Limb (tissue), 2 donors: ENCODE data around the gene AKAP13.

Experiments
- DNase-seq, 2 donors: peaks; one replicate each; pipeline ENCODE4 v3.0.0-alpha.2; 2016; ENCODE audit errors: extremely low spot score in 2 of 2

The AKAP13 gene

GRCh38 chr15:85382942-85383341 lies 2.5 kb downstream of the AKAP13 start:
- DNase-seq = no peak

GRCh38 chr15:85383470-85384148 lies 3.2 kb downstream of the AKAP13 start:
- DNase-seq = no peak

- DNase-seq = no peak
These were observed 5.9 kb downstream of the AKAP13 start for GRCh38 chr15:85386261-85386660.

DNA sequence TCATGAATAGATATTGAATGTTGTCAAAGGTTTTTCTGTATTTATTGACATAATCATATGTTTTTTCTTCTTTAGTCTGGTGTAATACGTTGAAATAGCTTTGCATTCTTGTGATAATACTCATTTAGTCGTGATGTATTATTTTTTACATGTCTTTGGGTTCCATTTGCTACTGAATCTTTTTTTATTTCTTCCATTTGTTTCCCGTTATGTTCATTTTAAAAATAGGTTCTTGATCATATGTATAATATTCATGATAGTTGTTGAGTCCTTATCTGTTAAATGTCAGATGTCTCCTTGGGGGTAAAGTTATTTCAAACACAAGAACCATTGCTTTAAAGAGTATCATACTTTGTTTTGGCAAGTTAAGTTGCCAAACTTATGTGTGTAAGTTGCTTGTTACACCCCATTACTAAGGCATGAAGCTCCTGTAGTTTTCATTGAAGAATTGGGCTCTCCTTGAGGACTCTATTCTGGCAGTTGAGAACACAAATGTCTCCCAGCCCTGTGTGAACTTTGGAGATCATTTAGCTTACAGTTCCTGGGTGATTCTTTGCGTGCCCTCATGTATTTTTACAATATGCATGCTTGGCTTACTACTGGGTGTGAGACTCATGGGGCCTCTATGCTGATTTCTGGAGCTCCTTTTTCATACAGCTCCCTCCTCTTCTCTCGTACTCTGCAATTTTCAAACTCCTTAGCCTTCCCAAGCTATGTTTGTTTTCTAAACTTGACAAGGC lies 8.3 kb downstream of the AKAP13 start:
- DNase-seq = no peak

DNA sequence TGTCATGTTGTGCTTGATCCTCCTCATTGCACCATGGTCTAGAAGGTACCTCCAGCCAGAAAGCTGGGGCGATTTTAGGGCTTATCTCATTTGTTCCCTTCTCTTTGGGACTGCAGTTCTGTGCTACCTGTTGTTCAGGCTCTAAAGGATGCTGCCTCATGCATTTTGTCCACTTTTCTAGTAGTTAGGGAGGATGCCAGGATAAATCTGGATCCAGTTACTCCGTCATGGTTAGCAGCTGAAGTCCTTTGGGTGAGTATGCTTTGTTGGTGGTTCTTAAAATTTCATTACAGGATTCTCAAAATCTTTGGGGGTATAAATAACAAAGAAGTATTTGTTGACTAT lies 8.9 kb downstream of the AKAP13 start:
- no peak for DNase-seq

DNA sequence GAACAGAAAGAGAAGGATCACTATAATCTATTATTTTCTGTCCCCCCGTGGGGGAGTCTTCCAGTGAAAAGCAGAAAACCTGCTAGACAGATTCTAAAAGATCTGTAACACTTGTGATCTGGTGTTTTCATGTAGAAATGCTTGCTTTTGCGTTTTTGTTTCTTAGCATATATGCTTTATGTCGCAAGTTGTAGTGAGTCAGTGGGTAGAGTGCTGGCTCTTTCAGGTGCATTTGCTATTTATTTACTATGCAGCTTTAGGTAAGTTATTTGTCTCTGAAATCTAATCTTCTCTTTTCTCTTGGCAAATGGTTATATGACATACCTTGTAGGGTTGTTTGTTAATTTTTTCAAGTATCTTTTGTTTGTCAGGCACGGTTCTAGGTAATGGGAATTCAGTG lies 9.4 kb downstream of the AKAP13 start:
- DNase-seq = no peak

GRCh38 chr15:85393210-85393609 lies 12.8 kb downstream of the AKAP13 start:
- no peak for DNase-seq

GRCh38 chr15:85394554-85395333 lies 14.3 kb downstream of the AKAP13 start:
- DNase-seq = no peak

- DNase-seq = no peak
These were observed 16.2 kb downstream of the AKAP13 start for GRCh38 chr15:85396554-85396953.

DNA sequence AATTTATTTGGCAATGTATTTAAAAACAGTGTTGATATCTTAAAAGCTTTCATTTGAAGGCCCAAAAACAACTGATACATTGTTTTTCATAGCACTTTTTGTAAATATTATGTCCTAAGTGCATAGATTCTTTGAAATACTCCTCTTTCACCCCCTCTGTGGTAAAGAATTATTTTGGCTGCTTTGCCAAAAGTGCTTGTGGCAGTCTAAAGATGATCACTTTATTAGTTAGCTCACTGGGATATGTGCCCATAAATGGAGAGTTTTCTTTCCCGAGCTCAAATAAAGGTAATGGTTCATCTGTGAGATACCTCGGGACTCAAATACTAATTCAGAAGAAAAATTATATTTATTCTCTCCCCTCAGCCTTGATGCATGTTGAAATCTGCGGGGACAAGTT lies 16.7 kb downstream of the AKAP13 start:
- no peak for DNase-seq

DNA sequence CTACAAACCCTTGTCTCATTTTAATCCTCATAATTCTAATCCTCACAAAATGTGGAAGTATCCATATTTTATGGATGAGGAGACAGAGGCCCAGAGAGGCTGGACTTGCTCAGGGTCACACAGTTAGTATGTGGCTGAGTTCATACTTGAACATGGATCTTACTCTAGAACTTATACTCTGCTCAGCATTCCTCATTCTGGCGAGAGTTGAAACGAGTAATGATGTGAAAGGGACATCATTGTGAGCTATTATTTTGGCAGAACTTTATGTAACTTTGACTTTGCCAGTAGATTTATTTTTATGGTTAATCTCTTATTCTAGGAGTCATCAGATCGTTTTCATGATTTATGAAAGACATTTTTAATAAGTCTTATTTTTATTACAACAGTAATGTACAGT lies 17.5 kb downstream of the AKAP13 start:
- DNase-seq = no peak

- no peak for DNase-seq
These were observed 18.4 kb downstream of the AKAP13 start for GRCh38 chr15:85398822-85399221.

GRCh38 chr15:85399627-85400026 lies 19.2 kb downstream of the AKAP13 start:
- DNase-seq = no peak

- no peak for DNase-seq
These were observed 20.2 kb downstream of the AKAP13 start for GRCh38 chr15:85400606-85401005.

DNA sequence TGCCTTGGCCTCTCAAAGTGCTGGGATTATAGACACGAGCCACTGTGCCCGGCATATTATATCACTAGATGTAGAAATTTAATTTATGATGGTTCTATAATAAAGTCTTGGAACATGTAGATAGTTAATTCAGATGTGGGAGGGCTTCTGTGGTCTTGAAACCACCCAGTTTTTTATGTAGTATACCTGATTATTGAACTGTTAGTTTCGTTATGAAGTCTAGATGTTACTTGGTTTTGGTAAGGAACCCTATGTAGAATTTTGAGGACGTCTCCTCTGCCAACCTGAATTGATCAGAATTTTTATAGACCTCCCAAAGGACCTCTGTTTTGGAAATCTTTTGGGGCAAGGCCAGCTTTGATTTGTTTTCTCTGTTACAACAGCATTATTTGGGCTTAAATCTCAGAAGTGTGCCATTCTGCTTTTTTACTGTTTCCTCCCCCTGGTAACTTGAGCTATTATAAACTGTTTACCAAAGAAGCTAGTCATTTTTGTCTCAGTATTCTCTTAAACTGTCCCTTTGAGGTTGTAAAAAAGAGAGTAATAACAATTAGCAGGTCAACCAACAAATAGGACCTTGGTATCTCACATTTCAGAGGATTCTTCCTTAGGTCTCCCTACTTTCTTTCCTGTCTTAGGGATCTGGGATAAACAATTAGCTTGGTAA lies 20.8 kb downstream of the AKAP13 start:
- DNase-seq = no peak

- DNase-seq = no peak
These were observed 21.9 kb downstream of the AKAP13 start for GRCh38 chr15:85402195-85402881.

- no peak for DNase-seq
These were observed 23.3 kb downstream of the AKAP13 start for GRCh38 chr15:85403745-85404144.

DNA sequence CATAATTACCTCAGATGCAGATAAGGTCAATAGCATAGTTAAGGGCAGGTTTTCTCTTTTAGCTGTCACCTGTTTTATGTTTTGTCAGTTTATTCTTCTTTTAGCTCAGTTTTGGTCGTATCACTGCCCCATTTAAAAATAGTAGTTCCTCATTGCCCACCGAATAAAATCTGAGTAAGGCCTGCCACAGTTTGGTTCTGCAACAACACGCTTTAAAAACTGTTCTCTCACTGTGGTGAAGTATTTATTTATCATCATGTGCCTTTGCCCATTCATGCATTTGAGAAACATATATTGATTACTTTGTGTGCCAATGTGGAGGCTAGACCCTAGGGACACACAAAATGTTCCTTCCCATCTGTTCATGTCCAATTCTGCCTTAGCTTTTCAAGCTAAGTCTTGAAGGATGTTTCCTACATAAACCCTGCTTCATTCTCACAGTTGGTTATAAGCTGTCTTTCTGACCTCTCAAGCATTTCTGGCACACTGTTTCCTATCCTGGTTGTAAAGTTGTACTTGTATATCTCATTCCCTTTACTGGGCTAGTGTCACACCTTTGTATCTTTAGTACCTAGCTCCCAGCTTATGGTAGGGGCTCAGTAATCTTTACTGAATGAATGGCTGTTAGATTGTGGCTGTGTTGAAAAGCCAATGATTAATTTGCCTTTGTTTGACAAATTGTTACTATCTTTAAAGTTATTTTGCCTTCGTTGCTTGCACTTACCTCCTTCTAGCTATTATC lies 23.9 kb downstream of the AKAP13 start:
- DNase-seq = no peak

GRCh38 chr15:85404918-85405866 lies 24.8 kb downstream of the AKAP13 start:
- DNase-seq = no peak

GRCh38 chr15:85406916-85407315 lies 26.5 kb downstream of the AKAP13 start:
- no peak for DNase-seq
